Upper lobe of right lung (tissue), 1 donor: ENCODE results near the gene DYRK3. TPM values are rescaled to one million over a fixed set of nuclear protein-coding genes. Genes with fewer than 3 reads are reported as not detected.

Experiments
- ATAC-seq: fragments of 200-7000 bp; cut with Tn5 transposase; one replicate; pipeline ENCODE4 v1.9.1; 2020; ENCODE audit warnings: mild to moderate bottlenecking, moderate library complexity
- DNase-seq: peaks from one replicate; pipeline ENCODE4 v3.0.0-alpha.2; 2020
- H3K27ac ChIP-seq: fragments of 200-600 bp; one replicate; pipeline ENCODE4 v1.8.0; 2022
- H3K27me3 ChIP-seq: fragments of 200-600 bp; one replicate; pipeline ENCODE4 v1.8.0; 2022; ENCODE audit warnings: mild to moderate bottlenecking
- H3K36me3 ChIP-seq: fragments of 200-600 bp; one replicate; pipeline ENCODE4 v1.8.0; 2022
- H3K4me1 ChIP-seq: fragments of 200-600 bp; one replicate; pipeline ENCODE4 v1.8.0; 2022
- H3K4me3 ChIP-seq: fragments of 200-600 bp; one replicate; pipeline ENCODE4 v1.8.0; 2022; ENCODE audit warnings: mild to moderate bottlenecking
- H3K9me3 ChIP-seq: fragments of 200-600 bp; one replicate; pipeline ENCODE4 v1.8.0; 2022
- CTCF ChIP-seq: fragments of 200-600 bp; IDR thresholded peaks from one replicate; pipeline ENCODE4 v1.8.0; 2022; ENCODE audit warnings: antibody characterized with exemption
- intact Hi-C: fragments of 100-400 bp; cut with DNase I; formaldehyde crosslinking; loops from one replicate; pipeline ENCODE4 v1.11.0; 2022
- total RNA-seq: library from RNA; stranded (reverse); fragmentation: NEBNext Ultra II Directional; extraction: Animal tissue kit (Norgen Biotek cat#: 25700); gene quantifications from one replicate; pipeline ENCODE4 v1.2.1, GENCODE V29; 2021
- donor health status: DM: no; HTN: yes; CAD: no; lungs with severe emphysema.

The DYRK3 gene
- total RNA-seq, 1 donor from 2014 or later = 8.1 TPM

GRCh38 chr1:206687915-206688442, 52.6 kb downstream of the DYRK3 start:
- no peak for TF ChIP-seq CTCF
- H3K27ac ChIP-seq = no peak overlapping the region
- H3K9me3 ChIP-seq = no peaks in the 10 kb centered on the region
- intact Hi-C loops = no loop called here
- DNase-seq (no peak), ATAC-seq (no peak)
- H3K4me1 ChIP-seq = peaks cover 71% of the 10 kb centered on the region
- no peak overlapping the region for H3K4me3 ChIP-seq
- H3K27me3 ChIP-seq = no peaks in the 10 kb centered on the region
- H3K36me3 ChIP-seq = no peaks in the 10 kb centered on the region

- DNase-seq (no peak), ATAC-seq (no peak)
- no peak overlapping the region for H3K27ac ChIP-seq
- H3K36me3 ChIP-seq = no peaks in the 10 kb centered on the region
- H3K4me1 ChIP-seq = peaks cover 82% of the 10 kb centered on the region
- intact Hi-C loops = no loop called here
- no peak for TF ChIP-seq CTCF
- H3K9me3 ChIP-seq = no peaks in the 10 kb centered on the region
- no peaks in the 10 kb centered on the region for H3K27me3 ChIP-seq
- no peak overlapping the region for H3K4me3 ChIP-seq
These were observed 55.2 kb downstream of the DYRK3 start for GRCh38 chr1:206690516-206690915.

- ATAC-seq = peak; percentile 30
- no peak overlapping the region for H3K27ac ChIP-seq
These were observed 56.3 kb downstream of the DYRK3 start for GRCh38 chr1:206691604-206692003.

GRCh38 chr1:206693029-206693428, 57.7 kb downstream of the DYRK3 start:
- no peak for DNase-seq
- H3K9me3 ChIP-seq = no peaks in the 10 kb centered on the region
- intact Hi-C loops = no loop called here

More at GRCh38 chr1:206691604-206692003, 56.3 kb downstream of the DYRK3 start:
- Histone ChIP-seq H3K4me1 (peaks cover 80% of the 10 kb centered on the region), H3K4me3 (no peak overlapping the region), H3K27me3 (no peaks in the 10 kb centered on the region), H3K9me3 (no peaks in the 10 kb centered on the region), H3K36me3 (peaks cover 5% of the 10 kb centered on the region)
- DNase-seq = no peak
- no peak for TF ChIP-seq CTCF
- intact Hi-C loops = no loop called here

GRCh38 chr1:206693592-206693991, 58.3 kb downstream of the DYRK3 start:
- H3K36me3 ChIP-seq = peaks cover 5% of the 10 kb centered on the region
- H3K27me3 ChIP-seq = no peaks in the 10 kb centered on the region
- no peaks in the 10 kb centered on the region for H3K9me3 ChIP-seq
- peak overlapping the region; percentile 32 for H3K27ac ChIP-seq
- ATAC-seq = no peak
- no peak for DNase-seq
- no peak overlapping the region for H3K4me3 ChIP-seq
- intact Hi-C loops = no loop called here
- peaks cover 70% of the 10 kb centered on the region for H3K4me1 ChIP-seq
- TF ChIP-seq CTCF = no peak

More at GRCh38 chr1:206693029-206693428, 57.7 kb downstream of the DYRK3 start:
- H3K27ac ChIP-seq = peak overlapping the region; percentile 32
- peaks cover 76% of the 10 kb centered on the region for H3K4me1 ChIP-seq
- peak; percentile 29 for ATAC-seq
- TF ChIP-seq CTCF = no peak
- no peak overlapping the region for H3K4me3 ChIP-seq
- H3K27me3 ChIP-seq = no peaks in the 10 kb centered on the region
- peaks cover 5% of the 10 kb centered on the region for H3K36me3 ChIP-seq
